Peyer's patch (tissue), 4 donors: Measurements from ENCODE around the gene PCNX1.

Experiments used
- CTCF ChIP-seq, 6 experiments: fragments of 450-650 bp in 4 of 6; fragments of 200-600 bp in 2 of 6; sonication (generic) in 1 of 6; IDR thresholded peaks; one replicate each; pipeline ENCODE4 v1.5.1; 2017 to 2019; ENCODE audit warnings: antibody characterized with exemption in 6 of 6, mild to moderate bottlenecking in 3 of 6, moderate library complexity in 1 of 6
- POLR2A ChIP-seq, 2 donors: fragments of 450-650 bp; IDR thresholded peaks; one replicate each; pipeline ENCODE4 v1.5.1; 2017; ENCODE audit warnings: antibody characterized with exemption in 2 of 2, mild to moderate bottlenecking in 2 of 2, moderate library complexity in 2 of 2

GRCh38 chr14:71060274-71060673 lies 153.0 kb downstream of the PCNX1 start:
- TF ChIP-seq POLR2A (IDR thresholded peaks at IDR 0.05) (no peak), CTCF (IDR thresholded peaks at IDR 0.05) (no peak)
